ENCODE results near the gene UCN3.
A peak's percentile ranks its signal among the peaks of the same experiment; 100 is the strongest.

UCN3 gene

DNA sequence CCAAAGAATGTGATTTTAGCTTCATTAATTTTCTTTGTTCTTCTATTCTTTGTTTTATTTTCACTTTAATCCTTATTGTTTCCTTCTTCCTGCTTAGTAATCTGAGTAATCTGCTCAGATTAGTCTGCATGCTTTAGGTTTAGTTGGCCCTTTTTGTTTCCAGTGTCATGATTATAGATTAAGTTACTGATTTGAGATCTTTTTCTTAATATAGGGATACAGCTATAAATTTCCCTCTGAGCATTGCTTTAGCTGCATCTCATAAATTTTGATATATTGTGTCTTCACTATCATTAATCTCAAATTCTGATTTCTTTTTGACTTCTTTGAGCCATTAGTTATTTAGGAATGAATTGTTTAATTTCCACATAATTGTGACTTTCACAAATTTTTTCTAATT lies 53.8 kb downstream of the UCN3 start:
- Histone ChIP-seq H3K4me3 (no peak overlapping the region), H3K27ac (no peak overlapping the region)
- TF ChIP-seq, protein P1, sequence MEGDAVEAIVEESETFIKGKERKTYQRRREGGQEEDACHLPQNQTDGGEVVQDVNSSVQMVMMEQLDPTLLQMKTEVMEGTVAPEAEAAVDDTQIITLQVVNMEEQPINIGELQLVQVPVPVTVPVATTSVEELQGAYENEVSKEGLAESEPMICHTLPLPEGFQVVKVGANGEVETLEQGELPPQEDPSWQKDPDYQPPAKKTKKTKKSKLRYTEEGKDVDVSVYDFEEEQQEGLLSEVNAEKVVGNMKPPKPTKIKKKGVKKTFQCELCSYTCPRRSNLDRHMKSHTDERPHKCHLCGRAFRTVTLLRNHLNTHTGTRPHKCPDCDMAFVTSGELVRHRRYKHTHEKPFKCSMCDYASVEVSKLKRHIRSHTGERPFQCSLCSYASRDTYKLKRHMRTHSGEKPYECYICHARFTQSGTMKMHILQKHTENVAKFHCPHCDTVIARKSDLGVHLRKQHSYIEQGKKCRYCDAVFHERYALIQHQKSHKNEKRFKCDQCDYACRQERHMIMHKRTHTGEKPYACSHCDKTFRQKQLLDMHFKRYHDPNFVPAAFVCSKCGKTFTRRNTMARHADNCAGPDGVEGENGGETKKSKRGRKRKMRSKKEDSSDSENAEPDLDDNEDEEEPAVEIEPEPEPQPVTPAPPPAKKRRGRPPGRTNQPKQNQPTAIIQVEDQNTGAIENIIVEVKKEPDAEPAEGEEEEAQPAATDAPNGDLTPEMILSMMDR (IDR thresholded peaks at IDR 0.05), result no peak
- DNase-seq (ENCODE audit: low spot score), result no peak

DNA sequence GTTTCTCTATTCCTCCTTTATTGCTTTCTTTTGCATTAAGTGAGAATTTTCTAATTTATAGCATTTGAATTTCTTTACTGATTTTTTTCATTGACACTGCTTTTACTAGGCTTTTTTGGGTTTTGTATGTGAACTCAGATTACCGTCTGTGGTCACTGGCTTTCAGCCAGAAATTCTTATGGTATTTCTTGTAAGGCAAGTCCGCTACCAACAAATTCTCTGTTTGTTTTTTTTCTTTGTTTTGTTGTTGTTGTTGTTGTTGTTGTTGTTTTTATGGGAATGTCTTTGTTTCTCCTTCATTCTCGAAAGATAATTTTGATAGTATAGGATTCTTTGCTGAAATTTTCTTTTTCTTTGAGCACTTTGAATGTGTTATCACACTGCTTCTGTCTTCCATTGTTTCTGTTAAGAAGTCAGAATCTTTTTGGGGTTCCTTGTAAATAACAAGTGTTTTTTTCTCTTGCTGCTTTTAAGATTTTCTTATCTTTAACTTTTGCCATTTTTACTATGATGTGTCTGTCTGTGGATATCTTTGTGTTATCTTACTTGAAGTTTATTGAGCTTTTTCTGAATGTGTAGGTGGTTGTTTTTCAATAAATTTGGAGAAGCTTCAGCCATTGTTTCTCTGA lies 54.8 kb downstream of the UCN3 start:
- DNase-seq (ENCODE audit: low spot score), result no peak
- Histone ChIP-seq H3K27ac (no peak overlapping the region), H3K4me3 (no peak overlapping the region)
- TF ChIP-seq, protein P1 (IDR thresholded peaks at IDR 0.05), result no peak

DNA sequence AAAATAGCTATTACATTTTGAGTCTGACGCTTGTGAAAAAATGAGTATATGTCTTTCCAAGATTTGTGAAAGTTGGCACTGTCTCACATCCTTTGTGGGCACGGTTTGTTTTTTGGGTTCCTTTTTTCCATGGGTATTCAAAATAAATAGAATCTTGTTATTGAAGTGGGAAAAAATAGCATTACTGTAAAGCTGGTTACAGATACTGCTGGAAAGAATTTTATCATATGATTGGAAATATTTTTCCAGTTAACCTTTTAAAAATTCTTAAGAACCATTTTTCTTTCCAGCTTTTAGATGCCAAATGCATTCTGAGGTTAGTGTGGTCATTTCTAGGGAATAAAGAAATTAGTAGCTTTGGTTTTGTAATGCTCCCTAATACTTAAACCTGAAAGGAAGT lies 59.0 kb downstream of the UCN3 start:
- H3K27ac ChIP-seq, result peak overlapping the region; percentile 54 to 58
- TF ChIP-seq, protein P1 (IDR thresholded peaks at IDR 0.05), result no peak
- H3K4me3 ChIP-seq, result peak overlapping the region; percentile 2
- DNase-seq (ENCODE audit: low spot score), result no peak

Data from coronary artery (tissue), 2 donors.